ENCODE measurements around the gene TNFRSF1B.

TNFRSF1B gene

GRCh38 chr1:12183095-12183794 lies 16.5 kb downstream of the TNFRSF1B start:
- no peaks in the 10 kb centered on the region for H3K9me3 Mint-ChIP-seq
- no peak overlapping the region for H3K4me3 Mint-ChIP-seq
- H3K27ac Mint-ChIP-seq = peak overlapping the region; percentile 51
- peaks cover 80% of the 10 kb centered on the region for H3K4me1 Mint-ChIP-seq (ENCODE audit: low read depth)
- no peaks in the 10 kb centered on the region for H3K27me3 Mint-ChIP-seq
- peaks cover 54% of the 10 kb centered on the region for H3K36me3 Mint-ChIP-seq (ENCODE audit: low read depth)

DNA sequence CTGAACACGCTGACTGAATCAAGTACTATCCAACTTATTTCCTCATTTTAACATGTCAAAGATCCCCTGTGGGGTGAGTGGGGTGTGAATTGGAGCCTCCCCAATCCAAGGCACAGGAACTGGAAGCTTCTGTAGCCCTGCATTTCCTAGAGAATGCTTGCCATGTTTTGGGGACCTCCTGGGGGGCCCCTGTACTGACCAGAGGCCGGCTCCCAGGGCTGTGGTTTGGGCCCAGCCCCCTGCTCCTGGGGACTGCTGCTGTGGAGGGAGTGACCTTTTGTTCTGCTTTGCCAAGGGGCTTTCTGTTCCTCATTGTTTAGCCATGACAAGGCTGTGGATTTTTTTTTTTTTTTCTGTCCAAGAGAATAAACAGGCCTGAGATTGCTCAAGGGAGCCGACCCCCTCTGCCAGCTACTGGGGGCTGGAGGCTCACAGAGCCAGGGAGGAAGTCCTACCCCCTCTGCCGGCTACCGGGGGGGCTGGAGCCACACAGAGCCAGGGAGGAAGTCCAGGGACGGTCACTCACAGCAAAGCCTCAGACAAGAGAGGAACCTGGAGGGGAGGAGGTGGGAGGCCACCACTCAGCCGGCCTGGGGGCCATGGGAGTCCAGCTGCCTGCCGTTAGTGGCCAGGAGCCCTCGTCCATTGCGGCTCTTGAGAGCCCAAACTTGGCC lies 17.4 kb downstream of the TNFRSF1B start:
- H3K27me3 Mint-ChIP-seq = no peaks in the 10 kb centered on the region
- peak overlapping the region; percentile 3 for H3K27ac Mint-ChIP-seq
- H3K4me3 Mint-ChIP-seq = no peak overlapping the region
- peaks cover 56% of the 10 kb centered on the region for H3K36me3 Mint-ChIP-seq (ENCODE audit: low read depth)
- no peaks in the 10 kb centered on the region for H3K9me3 Mint-ChIP-seq
- H3K4me1 Mint-ChIP-seq (ENCODE audit: low read depth) = peaks cover 77% of the 10 kb centered on the region

GRCh38 chr1:12185036-12185917 lies 18.5 kb downstream of the TNFRSF1B start:
- H3K4me3 Mint-ChIP-seq = no peak overlapping the region
- H3K9me3 Mint-ChIP-seq = no peaks in the 10 kb centered on the region
- H3K27me3 Mint-ChIP-seq = no peaks in the 10 kb centered on the region
- H3K27ac Mint-ChIP-seq = no peak overlapping the region
- peaks cover 77% of the 10 kb centered on the region for H3K4me1 Mint-ChIP-seq (ENCODE audit: low read depth)
- peaks cover 54% of the 10 kb centered on the region for H3K36me3 Mint-ChIP-seq (ENCODE audit: low read depth)

DNA sequence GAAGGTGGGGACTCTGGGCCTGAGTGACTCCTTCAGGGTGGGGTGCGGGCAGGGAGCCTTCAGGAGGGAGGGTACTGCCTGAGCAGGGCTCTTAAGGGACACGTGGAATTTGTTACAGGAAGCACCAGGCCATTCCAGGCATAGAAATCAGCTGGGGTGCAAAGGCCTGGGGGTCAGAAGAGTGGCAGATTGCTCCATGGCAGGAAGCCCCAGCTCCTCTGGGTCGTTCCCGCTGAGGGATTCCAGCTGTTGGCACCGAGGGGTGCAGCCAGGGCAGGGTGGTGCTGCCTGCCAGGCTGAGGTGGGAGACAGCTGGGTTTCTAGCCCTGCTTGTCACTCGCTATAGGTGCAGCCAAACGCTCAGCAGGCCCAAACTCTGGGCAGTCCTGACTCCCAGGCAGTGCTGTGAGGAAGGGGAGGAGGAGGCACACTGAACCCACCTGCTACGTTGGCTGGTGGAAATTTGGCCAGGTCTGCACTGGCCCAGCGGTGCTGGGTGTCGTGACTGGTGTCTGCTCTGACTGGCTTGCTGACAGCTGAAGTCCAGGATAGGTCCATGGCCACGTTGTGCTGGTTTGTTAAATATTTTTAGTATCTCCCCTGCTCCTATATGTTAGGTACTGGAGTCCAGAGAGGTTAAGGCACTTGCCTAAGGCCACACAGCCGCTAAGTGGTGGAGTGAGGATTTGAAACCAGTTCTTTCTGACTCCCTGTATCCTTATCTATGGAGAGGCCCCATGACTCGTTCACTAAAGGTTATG lies 19.3 kb downstream of the TNFRSF1B start:
- Mint-ChIP-seq H3K36me3 (ENCODE audit: low read depth) (peaks cover 55% of the 10 kb centered on the region), H3K4me3 (no peak overlapping the region), H3K27ac (peak overlapping the region; percentile 49)

GRCh38 chr1:12186679-12186985 lies 19.8 kb downstream of the TNFRSF1B start:
- Mint-ChIP-seq H3K27me3 (no peaks in the 10 kb centered on the region), H3K36me3 (ENCODE audit: low read depth) (peaks cover 58% of the 10 kb centered on the region), H3K27ac (peak overlapping the region; percentile 49)

More for the DNA sequence above, 19.3 kb downstream of the TNFRSF1B start:
- H3K4me1 Mint-ChIP-seq (ENCODE audit: low read depth) = peaks cover 77% of the 10 kb centered on the region
- no peaks in the 10 kb centered on the region for H3K27me3 Mint-ChIP-seq
- no peaks in the 10 kb centered on the region for H3K9me3 Mint-ChIP-seq

DNA sequence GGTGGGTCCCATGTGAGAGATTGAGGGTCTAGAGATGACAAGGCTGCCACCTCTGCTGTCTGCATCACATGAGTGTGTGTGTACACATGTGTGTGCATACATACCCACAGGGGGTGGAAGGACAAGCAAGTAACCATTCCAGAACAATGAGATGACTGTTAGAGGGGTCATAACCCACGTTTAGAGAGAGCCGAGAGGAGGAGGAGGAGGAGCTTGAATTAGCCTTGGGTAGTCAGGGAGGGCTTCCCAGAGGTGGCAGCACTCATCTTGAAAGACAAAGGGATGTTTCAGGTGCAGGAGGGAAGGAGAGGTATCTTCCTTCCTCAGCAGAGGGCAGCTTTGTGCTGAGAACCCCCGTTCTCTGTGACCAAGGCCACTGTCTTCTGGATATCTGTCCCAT lies 21.3 kb downstream of the TNFRSF1B start:
- no peak overlapping the region for H3K4me3 Mint-ChIP-seq
- no peaks in the 10 kb centered on the region for H3K9me3 Mint-ChIP-seq
- H3K36me3 Mint-ChIP-seq (ENCODE audit: low read depth) = peaks cover 58% of the 10 kb centered on the region
- no peaks in the 10 kb centered on the region for H3K27me3 Mint-ChIP-seq
- no peak overlapping the region for H3K27ac Mint-ChIP-seq
- peaks cover 63% of the 10 kb centered on the region for H3K4me1 Mint-ChIP-seq (ENCODE audit: low read depth)

More at GRCh38 chr1:12186679-12186985, 19.8 kb downstream of the TNFRSF1B start:
- peaks cover 74% of the 10 kb centered on the region for H3K4me1 Mint-ChIP-seq (ENCODE audit: low read depth)
- H3K4me3 Mint-ChIP-seq = no peak overlapping the region
- no peaks in the 10 kb centered on the region for H3K9me3 Mint-ChIP-seq

DNA sequence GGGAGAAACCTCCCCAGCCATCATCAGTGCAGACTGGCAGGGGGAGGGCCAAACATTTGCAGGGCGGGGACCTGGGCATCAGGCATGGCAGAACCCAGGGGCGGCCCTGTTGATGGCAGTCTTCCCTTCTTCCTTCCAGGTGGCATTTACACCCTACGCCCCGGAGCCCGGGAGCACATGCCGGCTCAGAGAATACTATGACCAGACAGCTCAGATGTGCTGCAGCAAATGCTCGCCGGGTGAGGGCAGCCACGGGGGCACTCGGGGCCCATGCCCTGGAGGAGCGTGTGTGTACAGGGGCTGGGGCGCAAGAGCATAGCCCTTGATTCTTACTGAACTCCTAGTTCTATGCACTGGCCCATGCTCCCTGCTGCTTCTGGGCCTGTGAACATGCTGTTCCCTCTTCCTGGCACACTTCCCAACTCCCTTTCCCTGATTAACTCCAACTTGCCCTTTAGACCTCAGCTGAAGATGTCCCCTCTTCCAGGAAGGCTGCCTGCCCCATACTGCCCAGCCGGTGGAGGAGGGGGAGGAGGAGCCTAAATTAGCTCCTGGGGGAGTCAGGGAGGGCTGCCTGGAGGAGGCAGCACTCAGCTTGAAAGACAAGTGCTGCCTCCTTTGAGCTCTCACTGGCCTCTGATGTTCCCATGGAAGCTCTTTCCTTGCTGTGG lies 22.0 kb downstream of the TNFRSF1B start:
- Mint-ChIP-seq H3K36me3 (ENCODE audit: low read depth) (peaks cover 58% of the 10 kb centered on the region), H3K27me3 (no peaks in the 10 kb centered on the region), H3K4me3 (no peak overlapping the region), H3K27ac (peak overlapping the region; percentile 70), H3K4me1 (ENCODE audit: low read depth) (peaks cover 56% of the 10 kb centered on the region), H3K9me3 (no peaks in the 10 kb centered on the region)

DNA sequence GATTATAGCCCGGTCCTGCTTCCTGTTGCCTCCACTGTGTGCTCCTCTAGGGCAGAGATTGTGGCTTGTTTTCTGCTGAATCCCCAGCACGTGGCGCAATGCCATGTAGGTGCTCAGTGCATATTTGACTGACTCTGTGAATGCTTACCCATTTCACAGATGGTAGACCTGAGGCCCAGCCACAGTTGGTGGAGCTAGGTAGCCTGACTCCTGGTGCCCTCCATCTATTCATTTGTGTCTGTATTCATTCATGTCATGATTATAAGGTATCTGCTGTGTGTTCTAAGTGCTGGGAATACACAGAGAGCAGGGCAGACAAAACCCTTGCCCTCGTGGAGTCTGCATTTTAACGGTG lies 22.5 kb downstream of the TNFRSF1B start:
- H3K9me3 Mint-ChIP-seq = no peaks in the 10 kb centered on the region
- no peaks in the 10 kb centered on the region for H3K27me3 Mint-ChIP-seq
- H3K4me3 Mint-ChIP-seq = no peak overlapping the region
- peaks cover 55% of the 10 kb centered on the region for H3K4me1 Mint-ChIP-seq (ENCODE audit: low read depth)
- H3K27ac Mint-ChIP-seq = peak overlapping the region; percentile 70
- peaks cover 62% of the 10 kb centered on the region for H3K36me3 Mint-ChIP-seq (ENCODE audit: low read depth)

DNA sequence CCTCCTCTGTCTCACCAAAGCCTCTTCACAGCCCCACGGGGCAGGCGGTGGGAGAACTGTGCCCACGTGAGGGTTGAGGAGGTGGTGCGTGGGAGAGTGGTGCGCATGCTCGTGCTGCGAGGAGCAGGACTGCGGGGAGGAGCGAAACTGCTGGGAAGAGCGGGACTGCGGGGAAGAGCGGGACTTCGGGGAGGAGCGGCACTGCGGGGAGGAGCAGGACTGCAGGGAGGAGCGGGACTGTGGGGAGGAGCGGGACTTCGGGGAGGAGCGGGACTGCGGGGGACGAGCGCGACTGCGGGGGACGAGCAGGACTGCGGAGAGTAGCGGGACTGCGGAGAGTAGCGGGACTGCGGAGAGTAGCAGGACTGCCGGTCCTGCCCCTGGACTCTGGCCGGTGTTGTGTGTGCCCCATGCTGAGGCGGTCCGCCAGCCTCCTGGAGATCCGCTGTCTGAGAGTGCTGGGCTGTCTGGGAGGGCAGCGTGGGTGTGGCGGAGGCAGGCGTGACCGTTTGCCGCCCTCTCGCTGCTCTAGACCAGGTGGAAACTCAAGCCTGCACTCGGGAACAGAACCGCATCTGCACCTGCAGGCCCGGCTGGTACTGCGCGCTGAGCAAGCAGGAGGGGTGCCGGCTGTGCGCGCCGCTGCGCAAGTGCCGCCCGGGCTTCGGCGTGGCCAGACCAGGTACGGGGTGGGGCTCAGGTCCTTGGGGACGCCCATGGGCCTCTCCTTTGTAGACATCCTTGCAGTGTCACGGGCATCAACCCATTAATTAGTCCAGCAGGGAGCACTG lies 24.6 kb downstream of the TNFRSF1B start:
- Mint-ChIP-seq H3K27me3 (no peaks in the 10 kb centered on the region), H3K36me3 (ENCODE audit: low read depth) (peaks cover 71% of the 10 kb centered on the region), H3K4me3 (no peak overlapping the region), H3K27ac (no peak overlapping the region), H3K4me1 (ENCODE audit: low read depth) (peaks cover 53% of the 10 kb centered on the region), H3K9me3 (no peaks in the 10 kb centered on the region)

DNA sequence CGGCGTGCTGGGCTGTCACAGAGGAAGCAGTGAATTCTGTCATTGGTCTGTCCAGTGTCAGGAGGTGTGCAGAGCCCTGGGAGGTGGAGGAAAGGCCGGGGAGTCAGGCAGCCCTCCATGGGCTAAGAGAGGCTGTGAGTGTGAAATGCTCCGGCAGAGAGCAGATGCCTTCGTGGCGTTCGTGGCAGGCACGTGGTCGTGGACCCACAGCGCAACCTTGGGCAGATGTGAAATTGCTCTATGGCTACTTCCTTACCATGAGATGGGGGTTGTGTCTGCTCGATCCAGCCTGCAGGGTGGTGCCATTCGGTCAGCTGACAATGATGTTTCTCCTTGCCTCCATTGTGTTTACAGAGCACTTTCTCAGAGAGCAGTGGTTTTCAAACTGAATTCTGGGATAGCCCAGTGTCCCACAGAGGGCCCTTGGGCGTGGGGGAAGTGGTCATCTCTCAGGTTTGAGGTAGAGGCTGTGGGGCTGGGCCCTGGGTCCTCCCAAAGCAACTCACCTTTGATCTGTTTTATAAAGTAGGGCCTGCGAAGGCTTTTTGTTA lies 27.9 kb downstream of the TNFRSF1B start:
- Mint-ChIP-seq H3K9me3 (no peaks in the 10 kb centered on the region), H3K36me3 (ENCODE audit: low read depth) (peaks cover 54% of the 10 kb centered on the region), H3K27ac (peak overlapping the region; percentile 76), H3K4me3 (no peak overlapping the region), H3K27me3 (no peaks in the 10 kb centered on the region), H3K4me1 (ENCODE audit: low read depth) (peaks cover 60% of the 10 kb centered on the region)

DNA sequence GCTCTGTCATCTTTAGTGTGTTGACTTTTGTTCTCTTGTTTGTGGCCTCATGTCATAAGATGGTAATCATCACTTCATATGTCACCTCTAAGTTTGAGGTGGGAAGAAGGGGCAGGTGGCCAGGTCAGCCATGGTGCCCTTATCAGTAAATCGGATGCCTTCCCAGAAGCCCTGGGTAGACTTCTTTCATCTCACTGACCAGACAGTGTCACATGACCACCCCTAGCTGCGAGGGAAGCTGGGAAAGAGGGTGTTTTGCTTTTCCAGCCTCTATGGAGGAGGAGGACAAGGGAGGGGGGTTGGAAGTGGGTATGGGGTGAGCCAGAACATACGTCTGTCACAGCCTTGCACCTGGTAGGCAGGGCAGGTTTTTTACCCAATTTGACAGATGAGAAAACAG lies 28.6 kb downstream of the TNFRSF1B start:
- Mint-ChIP-seq H3K27ac (peak overlapping the region; percentile 76), H3K9me3 (no peaks in the 10 kb centered on the region), H3K4me3 (no peak overlapping the region), H3K36me3 (ENCODE audit: low read depth) (peaks cover 56% of the 10 kb centered on the region), H3K27me3 (no peaks in the 10 kb centered on the region), H3K4me1 (ENCODE audit: low read depth) (peaks cover 64% of the 10 kb centered on the region)

- no peaks in the 10 kb centered on the region for H3K9me3 Mint-ChIP-seq
- no peak overlapping the region for H3K4me3 Mint-ChIP-seq
- no peaks in the 10 kb centered on the region for H3K27me3 Mint-ChIP-seq
- H3K27ac Mint-ChIP-seq = no peak overlapping the region
- H3K36me3 Mint-ChIP-seq (ENCODE audit: low read depth) = peaks cover 56% of the 10 kb centered on the region
- peaks cover 76% of the 10 kb centered on the region for H3K4me1 Mint-ChIP-seq (ENCODE audit: low read depth)
Measured at GRCh38 chr1:12196641-12197482, 30.1 kb downstream of the TNFRSF1B start.

DNA sequence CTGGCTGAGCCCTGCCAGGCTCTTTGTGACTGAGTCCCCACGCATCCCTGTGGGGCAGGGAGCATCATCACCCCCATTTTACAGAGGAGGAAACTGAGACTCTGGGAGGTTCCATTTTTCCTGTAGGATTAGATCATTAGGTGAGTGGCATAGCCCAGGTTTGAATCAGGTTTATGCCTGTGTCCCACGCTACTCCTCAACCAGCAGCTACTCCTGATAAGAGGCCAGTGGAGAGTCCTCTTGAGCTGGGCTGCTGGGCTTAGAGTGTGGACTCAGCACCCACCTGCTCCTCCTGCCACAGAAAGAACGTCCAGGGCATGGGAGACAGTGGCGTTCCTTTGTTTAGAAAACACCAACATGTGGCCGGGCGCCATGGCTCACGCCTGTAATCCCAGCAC lies 30.7 kb downstream of the TNFRSF1B start:
- Mint-ChIP-seq H3K9me3 (no peaks in the 10 kb centered on the region), H3K36me3 (ENCODE audit: low read depth) (peaks cover 55% of the 10 kb centered on the region), H3K4me3 (no peak overlapping the region), H3K27me3 (no peaks in the 10 kb centered on the region), H3K27ac (no peak overlapping the region), H3K4me1 (ENCODE audit: low read depth) (peaks cover 82% of the 10 kb centered on the region)
